T-cell (primary cell): ENCODE data around the gene KLHDC10. TPM values are rescaled to one million over a fixed set of nuclear protein-coding genes. Genes with fewer than 3 reads are reported as not detected.

Experiments
- ATAC-seq, 4 experiments: fragments of 200-7000 bp in 3 of 4; fragments of 150-1000 bp in 1 of 4; cut with Tn5 transposase; replicated peaks in 1 of 4; 1 replicate in 3 of 4; 2 replicates in 1 of 4; pipeline ENCODE4 v1.10.0; 2021; ENCODE audit warnings: moderate library complexity in 3 of 4, mild to moderate bottlenecking in 2 of 4, moderate number of reproducible peaks in 1 of 4
- CTCF ChIA-PET, 2 donors: fragments of 300-600 bp; sonication (Branson Sonifier 250); formaldehyde crosslinking; loops; one replicate each; lab custom pipeline; 2022; ENCODE audit warnings: antibody characterized with exemption in 2 of 2; lab: Charles Lee
- POLR2A ChIA-PET, 2 donors: fragments of 300-600 bp; sonication (Branson Sonifier 250); formaldehyde crosslinking; loops; one replicate each; lab custom pipeline; 2022; ENCODE audit warnings: antibody characterized with exemption in 2 of 2; lab: Charles Lee
- DNase-seq, 35 experiments: peaks; one replicate each; pipeline versions ENCODE4 v3.0.0 to v3.0.0-alpha.2; 2013 to 2023
- H3K27ac ChIP-seq: one replicate; pipeline ENCODE4 v1.5.1; 2013; ENCODE audit warnings: low read length
- H3K27me3 ChIP-seq, 2 experiments: replicated peaks in 1 of 2; 1 replicate in 1 of 2; 2 replicates in 1 of 2; pipeline versions ENCODE4 v1.6.1 to v1.7.0; 2013; ENCODE audit warnings: low read length in 1 of 2, mixed read lengths in 1 of 2; ENCODE audit not compliant: control insufficient read depth in 2 of 2, insufficient read depth in 2 of 2; ENCODE audit errors: extremely low read depth in 1 of 2
- H3K36me3 ChIP-seq, 2 donors: 1 replicate in 1 of 2; 2 replicates in 1 of 2; pipeline versions ENCODE4 v1.6.1 to v1.7.0; 2013; ENCODE audit warnings: low read length in 1 of 2; ENCODE audit not compliant: control insufficient read depth in 2 of 2, insufficient read depth in 1 of 2; ENCODE audit errors: extremely low read depth in 1 of 2
- H3K4me1 ChIP-seq, 2 experiments: 1 replicate in 1 of 2; 2 replicates in 1 of 2; pipeline versions ENCODE4 v1.6.1 to v1.7.0; 2013; ENCODE audit warnings: low read length in 2 of 2, mixed read lengths in 1 of 2; ENCODE audit not compliant: insufficient read depth in 2 of 2, control insufficient read depth in 1 of 2; ENCODE audit errors: extremely low read depth in 1 of 2
- H3K4me3 ChIP-seq, 2 donors: 1 replicate in 1 of 2; 2 replicates in 1 of 2; pipeline versions ENCODE4 v1.5.1 to v1.7.0; 2013; ENCODE audit warnings: mild to moderate bottlenecking in 2 of 2, low read length in 1 of 2, moderate library complexity in 1 of 2; ENCODE audit not compliant: control insufficient read depth in 1 of 2; ENCODE audit errors: extremely low read depth in 1 of 2
- H3K9me3 ChIP-seq: 2 replicates; pipeline ENCODE4 v1.7.0; 2013
- H3K27ac Mint-ChIP-seq, 2 donors: one replicate each; pipeline ENCODE4 v1.8.0; 2020 to 2021; ENCODE audit warnings: mild to moderate bottlenecking in 2 of 2, mixed read lengths in 2 of 2
- H3K27me3 Mint-ChIP-seq, 2 donors: one replicate each; pipeline ENCODE4 v1.8.0; 2021 to 2022; ENCODE audit warnings: mixed read lengths in 2 of 2
- H3K36me3 Mint-ChIP-seq: one replicate; pipeline ENCODE4 v1.8.0; 2021; ENCODE audit warnings: mixed read lengths
- H3K4me1 Mint-ChIP-seq, 3 donors: one replicate each; pipeline ENCODE4 v1.8.0; 2020 to 2022; ENCODE audit warnings: mixed read lengths in 3 of 3, mild to moderate bottlenecking in 1 of 3
- H3K4me3 Mint-ChIP-seq, 3 donors: one replicate each; pipeline ENCODE4 v1.8.0; 2020 to 2022; ENCODE audit warnings: mild to moderate bottlenecking in 3 of 3, mixed read lengths in 3 of 3, moderate library complexity in 3 of 3
- H3K9me3 Mint-ChIP-seq, 3 donors: one replicate each; pipeline ENCODE4 v1.8.0; 2020 to 2022; ENCODE audit warnings: mixed read lengths in 3 of 3
- WGBS: methylation state at CpG from one replicate; pipeline ENCODE4 v1.1.5; 2013; ENCODE audit warnings: missing lambda C conversion rate; ENCODE audit not compliant: insufficient coverage; 5-methylcytosine and 5-hydroxymethylcytosine counted together
- total RNA-seq, 35 experiments: library from RNA in 6 of 35; stranded (reverse) in 6 of 35; fragments of 120-200 nt in 1 of 35; gene quantifications; one replicate each; pipeline versions ENCODE4 v1.2.1 to v1.2.4 and lab custom pipeline; 2013 to 2026

The KLHDC10 gene
- total RNA-seq, 5 donors from 2014 or later (not counting 1 experiment from before 2014, with no cell fraction given), result 15.2 to 20.5 (median 16.4) TPM

DNA sequence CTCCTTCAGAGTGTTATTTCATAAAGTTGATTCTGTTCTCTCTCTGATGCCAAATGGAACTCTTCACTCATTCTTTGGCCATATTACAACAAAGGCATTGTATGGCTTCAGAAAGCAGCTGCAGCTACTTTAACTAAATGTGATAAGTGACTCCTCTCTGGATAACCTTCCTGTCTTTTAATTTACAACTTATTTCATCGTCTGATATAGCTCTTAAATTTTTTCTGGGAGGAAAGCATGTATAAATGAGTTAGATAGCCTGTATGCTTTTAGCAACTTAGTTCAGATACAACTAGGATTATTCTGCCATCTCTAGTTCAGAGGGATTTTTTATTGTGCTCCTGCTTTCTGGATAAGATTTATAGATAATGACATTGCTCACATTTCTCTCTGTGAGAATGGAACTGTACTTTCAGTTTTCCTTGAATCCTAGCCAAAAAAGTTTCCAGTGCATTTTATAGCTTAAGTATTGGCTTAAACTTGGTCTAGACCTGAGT lies 57.5 kb downstream of the KLHDC10 start:
- Histone ChIP-seq H3K4me1 (no peaks in the 10 kb centered on the region), H3K9me3 (no peaks in the 10 kb centered on the region), H3K4me3 (no peak overlapping the region), H3K27ac (no peak overlapping the region), H3K27me3 (no peaks in the 10 kb centered on the region), H3K36me3 (peaks cover 0 to 76% of the 10 kb centered on the region in 2 donors)
- Mint-ChIP-seq H3K4me1 (no peaks in the 10 kb centered on the region), H3K4me3 (no peak overlapping the region), H3K9me3 (no peaks in the 10 kb centered on the region), H3K27me3 (no peaks in the 10 kb centered on the region), H3K27ac (no peak overlapping the region), H3K36me3 (peaks cover 60% of the 10 kb centered on the region)
- ATAC-seq (no peak), DNase-seq (no peak)
- ChIA-PET CTCF (no interaction called here), POLR2A (interaction anchor here in 1 of 2 donors (0.5 kb wide), 2 partner anchors 421 to 1801 kb away, joined by 3 to 4 read pairs; no protein-coding TSS in a partner anchor)
- no CpG with 5 or more reads among the region's 1 CpG for WGBS

DNA sequence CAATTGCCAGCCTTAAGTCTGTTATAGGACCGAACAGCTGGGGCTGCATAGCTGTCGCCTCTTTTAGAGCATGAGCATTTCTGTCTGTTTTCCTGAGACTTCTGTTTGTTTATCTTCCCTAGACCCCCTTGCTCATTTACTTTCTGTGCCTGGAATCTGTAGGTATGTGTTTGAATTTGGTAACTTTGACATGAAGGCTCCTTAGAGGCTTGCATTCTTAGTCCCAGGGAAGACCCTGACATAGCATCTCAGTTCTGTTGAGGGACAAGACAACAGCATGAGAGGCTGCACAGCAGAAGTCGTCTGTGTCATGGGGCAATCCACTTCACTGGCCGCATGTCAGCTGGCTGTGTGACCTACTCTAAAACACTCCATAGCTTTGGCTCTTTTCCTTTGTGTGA lies 58.7 kb downstream of the KLHDC10 start:
- no peaks in the 10 kb centered on the region for H3K9me3 ChIP-seq
- ATAC-seq, result no peak
- Mint-ChIP-seq H3K4me3 (no peak overlapping the region), H3K4me1 (no peaks in the 10 kb centered on the region), H3K27me3 (no peaks in the 10 kb centered on the region), H3K36me3 (peaks cover 56% of the 10 kb centered on the region), H3K27ac (no peak overlapping the region), H3K9me3 (no peaks in the 10 kb centered on the region)
- CTCF ChIA-PET, result no interaction called here
- no peak overlapping the region for H3K27ac ChIP-seq
- DNase-seq, result no peak
- POLR2A ChIA-PET, result no interaction called here
- WGBS, result 100% methylated on average over 2 of the region's 4 CpGs
- no peak overlapping the region for H3K4me3 ChIP-seq
- peaks cover 0 to 73% of the 10 kb centered on the region in 2 donors for H3K36me3 ChIP-seq
- H3K4me1 ChIP-seq, result no peaks in the 10 kb centered on the region
- no peaks in the 10 kb centered on the region for H3K27me3 ChIP-seq

DNA sequence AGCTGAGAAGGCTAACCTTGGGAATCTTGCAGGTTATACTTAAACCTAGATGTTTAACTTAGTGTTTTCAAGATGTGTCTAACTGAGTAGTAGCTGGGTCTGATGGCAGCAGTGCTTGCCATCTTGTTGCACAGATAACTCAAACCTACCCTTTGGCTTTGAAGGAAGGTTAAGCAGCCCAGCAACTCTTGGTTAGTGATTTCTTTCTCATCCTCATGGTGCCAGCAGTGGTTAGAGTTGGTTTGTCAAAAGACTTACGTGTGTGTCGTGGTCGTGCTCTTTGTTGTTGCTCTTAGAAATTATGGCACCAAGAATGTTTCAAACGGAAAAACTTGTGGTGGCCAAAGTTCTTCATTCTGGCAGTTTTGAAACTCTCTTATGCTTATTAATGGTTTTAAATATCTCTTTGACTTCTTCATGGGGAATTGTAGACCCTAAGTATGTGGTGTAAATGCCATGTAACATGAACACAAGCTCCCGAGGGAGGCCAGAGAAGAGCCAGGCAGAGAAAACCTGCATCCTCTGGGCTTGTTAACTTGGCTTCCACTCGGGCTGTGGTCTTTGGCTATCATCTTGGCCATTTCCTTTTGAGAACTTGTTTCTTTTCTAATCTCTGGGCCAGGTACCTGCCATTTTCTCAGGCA lies 61.0 kb downstream of the KLHDC10 start:
- no peak overlapping the region for H3K4me3 ChIP-seq
- no peak overlapping the region for H3K27ac Mint-ChIP-seq
- peaks cover 61% of the 10 kb centered on the region for H3K36me3 Mint-ChIP-seq
- peaks cover 0 to 64% of the 10 kb centered on the region in 2 donors for H3K36me3 ChIP-seq
- no peaks in the 10 kb centered on the region for H3K9me3 ChIP-seq
- ATAC-seq (no peak), DNase-seq (no peak)
- POLR2A ChIA-PET, result no interaction called here
- no peaks in the 10 kb centered on the region for H3K9me3 Mint-ChIP-seq
- no peaks in the 10 kb centered on the region for H3K27me3 Mint-ChIP-seq
- no peak overlapping the region for H3K27ac ChIP-seq
- 84% methylated on average over 5 of the region's 6 CpGs for WGBS
- H3K4me1 Mint-ChIP-seq, result peaks cover 3 to 7% (median 5%) of the 10 kb centered on the region in 3 donors
- H3K4me1 ChIP-seq, result no peaks in the 10 kb centered on the region
- no peak overlapping the region for H3K4me3 Mint-ChIP-seq
- H3K27me3 ChIP-seq, result no peaks in the 10 kb centered on the region
- CTCF ChIA-PET, result no interaction called here

DNA sequence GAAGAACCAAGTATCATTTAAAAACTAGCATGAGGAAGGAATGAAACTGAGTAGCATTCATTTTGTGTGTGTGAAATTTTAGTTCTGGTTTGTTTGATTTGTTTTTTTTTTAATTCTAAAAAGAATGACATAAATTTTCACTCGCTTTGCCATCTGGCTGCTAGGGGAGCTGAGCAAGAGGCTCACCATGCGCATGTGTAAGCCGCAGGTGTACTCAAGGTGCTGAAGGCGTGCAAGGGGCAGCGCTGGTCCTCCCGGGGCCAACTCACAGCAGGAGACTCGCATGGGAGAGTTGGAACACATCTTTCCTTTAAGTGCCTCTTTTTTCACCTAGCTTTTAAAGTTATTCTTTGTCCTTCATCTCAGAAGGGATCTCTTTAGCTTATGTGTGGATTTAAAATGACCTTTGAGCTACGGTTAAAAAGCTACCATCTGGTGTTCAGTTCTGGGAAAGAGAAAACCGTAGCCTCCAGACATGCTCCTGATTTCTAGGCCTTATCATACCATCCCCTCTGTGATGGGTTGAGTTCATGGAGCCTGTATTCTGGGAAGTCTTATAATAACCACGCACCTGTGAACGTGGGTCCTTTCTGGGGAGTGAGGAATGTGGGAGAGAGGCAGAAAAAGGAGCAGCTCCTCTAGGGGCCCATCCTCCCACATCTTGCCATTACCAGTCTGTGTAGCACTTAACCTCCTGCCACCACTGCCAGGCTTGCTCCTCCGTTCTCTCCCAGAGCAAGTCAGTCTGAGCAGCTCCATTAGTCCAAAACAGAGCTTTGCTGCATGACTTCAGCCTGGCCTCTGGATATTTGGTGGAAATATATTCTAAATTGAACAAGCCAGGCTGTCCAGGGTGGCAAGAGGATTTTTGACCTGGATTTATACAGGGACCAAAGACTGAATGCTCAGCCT lies 61.9 kb downstream of the KLHDC10 start:
- Histone ChIP-seq H3K36me3 (peaks cover 0 to 55% of the 10 kb centered on the region in 2 donors), H3K4me1 (no peaks in the 10 kb centered on the region), H3K27me3 (no peaks in the 10 kb centered on the region), H3K9me3 (no peaks in the 10 kb centered on the region), H3K27ac (no peak overlapping the region), H3K4me3 (no peak overlapping the region)
- ATAC-seq (no peak), DNase-seq (no peak)
- ChIA-PET POLR2A (no interaction called here), CTCF (interaction anchor here in 1 of 2 donors (0.6 kb wide), 1 partner anchor 281 kb away, joined by 3 read pairs; no protein-coding TSS in a partner anchor)
- Mint-ChIP-seq H3K4me1 (peaks cover 5 to 11% (median 8%) of the 10 kb centered on the region in 3 donors), H3K27ac (no peak overlapping the region), H3K27me3 (no peaks in the 10 kb centered on the region), H3K4me3 (no peak overlapping the region), H3K9me3 (no peaks in the 10 kb centered on the region), H3K36me3 (peaks cover 59% of the 10 kb centered on the region)
- 98% methylated on average over 4 of the region's 12 CpGs for WGBS

DNA sequence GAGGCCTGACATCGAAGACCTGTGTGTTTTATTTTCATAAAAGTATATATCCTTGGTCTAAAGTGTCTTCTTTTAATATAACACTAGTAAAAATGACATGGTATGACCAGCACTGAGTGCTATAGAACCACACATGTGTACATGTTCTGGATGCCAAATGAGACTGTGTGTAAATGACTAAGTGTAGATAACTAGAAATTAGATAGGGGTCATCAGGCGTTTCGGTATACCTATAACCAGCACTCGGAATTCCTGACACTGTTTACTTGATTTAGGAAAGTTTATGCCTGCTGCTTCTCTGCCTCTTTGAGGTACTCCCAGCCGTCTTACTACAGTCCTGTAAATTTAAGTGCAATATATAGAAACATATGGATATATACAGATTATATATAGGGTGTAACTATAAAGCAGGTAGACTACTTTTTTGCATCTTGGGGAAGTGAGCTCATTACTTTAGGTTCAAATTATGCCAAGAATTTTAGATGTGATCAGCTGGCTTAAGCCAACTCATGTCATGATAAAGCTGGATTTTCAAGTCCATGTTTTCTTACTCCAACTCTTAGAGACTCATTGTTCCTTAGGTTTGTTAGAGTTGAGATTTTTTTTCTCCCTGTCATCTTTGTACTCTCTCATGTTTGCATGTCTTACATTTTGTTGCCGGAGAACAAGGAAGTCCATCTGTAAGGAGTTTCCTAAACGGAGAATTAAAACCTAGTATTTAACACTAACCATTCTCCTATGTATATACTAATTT lies 62.9 kb downstream of the KLHDC10 start:
- ChIA-PET CTCF (interaction anchor here in 1 of 2 donors (0.6 kb wide), 1 partner anchor 625 kb away, joined by 3 read pairs; no protein-coding TSS in a partner anchor), POLR2A (no interaction called here)
- Mint-ChIP-seq H3K27ac (no peak overlapping the region), H3K4me1 (peaks cover 5 to 11% (median 8%) of the 10 kb centered on the region in 3 donors), H3K4me3 (no peak overlapping the region), H3K9me3 (no peaks in the 10 kb centered on the region), H3K27me3 (no peaks in the 10 kb centered on the region), H3K36me3 (peaks cover 54% of the 10 kb centered on the region)
- Histone ChIP-seq H3K4me1 (no peaks in the 10 kb centered on the region), H3K4me3 (no peak overlapping the region), H3K9me3 (no peaks in the 10 kb centered on the region), H3K27me3 (no peaks in the 10 kb centered on the region), H3K27ac (no peak overlapping the region), H3K36me3 (peaks cover 0 to 46% of the 10 kb centered on the region in 2 donors)
- WGBS, result no CpG with 5 or more reads among the region's 7 CpGs
- ATAC-seq (no peak), DNase-seq (no peak)
